Measurements from ENCODE around the gene CYP2C19.

GRCh38 chr10:94784256-94784655 is 21.8 kb downstream of the CYP2C19 start:
- TF ChIP-seq PATZ1 (CRISPR knock-in tag; IDR thresholded peaks at IDR 0.05; ENCODE audit: borderline replicate concordance) (no peak), TCF4 (CRISPR knock-in tag; IDR thresholded peaks at IDR 0.05; ENCODE audit: borderline replicate concordance) (no peak), OSR1 (CRISPR knock-in tag; IDR thresholded peaks at IDR 0.05) (no peak), TOX (CRISPR knock-in tag; IDR thresholded peaks at IDR 0.05; ENCODE audit: borderline replicate concordance) (no peak)

Measured in SK-N-SH treated with all-trans-retinoic acid at 6 μM for 48 hours (cell line).